Chondrocyte (in vitro differentiated cells): ENCODE results near the gene R3HDM4. TPM values are rescaled to one million over a fixed set of nuclear protein-coding genes. Genes with fewer than 3 reads are reported as not detected.

Experiments
- DNase-seq: peaks from one replicate; pipeline ENCODE4 v3.0.0; 2021; ENCODE audit warnings: mixed read lengths, low spot score
- H3K27ac Mint-ChIP-seq: one replicate; pipeline ENCODE4 v1.8.0; 2021; ENCODE audit warnings: mild to moderate bottlenecking, moderate library complexity, mixed read lengths; ENCODE audit not compliant: unreplicated experiment
- H3K27me3 Mint-ChIP-seq: 2 replicates; pipeline ENCODE4 v1.8.0; 2021; ENCODE audit warnings: low read depth, mixed read lengths
- H3K36me3 Mint-ChIP-seq: 2 replicates; pipeline ENCODE4 v1.8.0; 2021; ENCODE audit warnings: low read depth, mixed read lengths
- H3K4me1 Mint-ChIP-seq: 2 replicates; pipeline ENCODE4 v1.8.0; 2021; ENCODE audit warnings: low read depth, mild to moderate bottlenecking, mixed read lengths
- H3K4me3 Mint-ChIP-seq: one replicate; pipeline ENCODE4 v1.8.0; 2021; ENCODE audit warnings: mild to moderate bottlenecking, moderate library complexity, mixed read lengths; ENCODE audit not compliant: unreplicated experiment
- H3K9me3 Mint-ChIP-seq: 2 replicates; pipeline ENCODE4 v1.8.0; 2021; ENCODE audit warnings: low read depth, mixed read lengths
- total RNA-seq: library from RNA; stranded (reverse); gene quantifications from 3 replicates; pipeline ENCODE4 v1.2.1, GENCODE V29; 2021
- TF ChIP-seq, protein P1 (sequence below): fragments of 200-600 bp; sonication (generic); IDR thresholded peaks from 2 replicates; pipeline ENCODE4 v1.5.0; 2021; ENCODE audit warnings: antibody characterized with exemption, mild to moderate bottlenecking, moderate library complexity

R3HDM4 gene
- total RNA-seq, 1 donor from 2014 or later: 48.4 TPM

DNA sequence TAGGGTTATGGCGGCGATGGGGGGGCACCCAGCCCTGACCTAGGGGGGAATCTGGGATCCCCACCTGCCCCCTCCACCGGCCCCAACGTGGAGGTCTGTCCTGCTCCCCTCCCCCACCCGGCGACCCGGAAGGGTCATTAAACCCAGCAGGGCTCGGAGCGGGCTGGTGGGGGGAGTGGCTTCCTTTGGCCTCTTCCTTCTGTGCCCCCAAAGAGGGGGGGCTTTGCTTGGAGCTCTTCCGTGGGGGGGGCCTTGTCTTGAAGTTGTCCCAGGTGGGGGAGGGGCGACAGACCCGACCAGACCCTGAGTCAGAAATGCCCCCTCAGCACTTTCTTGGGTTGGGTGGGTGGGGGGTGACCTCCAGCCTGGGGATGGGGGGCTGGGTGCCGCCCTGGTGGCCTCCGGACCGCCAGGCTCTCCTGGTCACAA lies 14.3 kb upstream of the R3HDM4 start:
- no peak for DNase-seq
- H3K9me3 Mint-ChIP-seq: no peaks in the 10 kb centered on the region
- TF ChIP-seq, protein P1, sequence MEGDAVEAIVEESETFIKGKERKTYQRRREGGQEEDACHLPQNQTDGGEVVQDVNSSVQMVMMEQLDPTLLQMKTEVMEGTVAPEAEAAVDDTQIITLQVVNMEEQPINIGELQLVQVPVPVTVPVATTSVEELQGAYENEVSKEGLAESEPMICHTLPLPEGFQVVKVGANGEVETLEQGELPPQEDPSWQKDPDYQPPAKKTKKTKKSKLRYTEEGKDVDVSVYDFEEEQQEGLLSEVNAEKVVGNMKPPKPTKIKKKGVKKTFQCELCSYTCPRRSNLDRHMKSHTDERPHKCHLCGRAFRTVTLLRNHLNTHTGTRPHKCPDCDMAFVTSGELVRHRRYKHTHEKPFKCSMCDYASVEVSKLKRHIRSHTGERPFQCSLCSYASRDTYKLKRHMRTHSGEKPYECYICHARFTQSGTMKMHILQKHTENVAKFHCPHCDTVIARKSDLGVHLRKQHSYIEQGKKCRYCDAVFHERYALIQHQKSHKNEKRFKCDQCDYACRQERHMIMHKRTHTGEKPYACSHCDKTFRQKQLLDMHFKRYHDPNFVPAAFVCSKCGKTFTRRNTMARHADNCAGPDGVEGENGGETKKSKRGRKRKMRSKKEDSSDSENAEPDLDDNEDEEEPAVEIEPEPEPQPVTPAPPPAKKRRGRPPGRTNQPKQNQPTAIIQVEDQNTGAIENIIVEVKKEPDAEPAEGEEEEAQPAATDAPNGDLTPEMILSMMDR: no peak
- H3K27ac Mint-ChIP-seq: no peak overlapping the region
- H3K4me3 Mint-ChIP-seq: peak overlapping the region; percentile 22
- peaks cover 3% of the 10 kb centered on the region for H3K4me1 Mint-ChIP-seq
- H3K27me3 Mint-ChIP-seq: no peaks in the 10 kb centered on the region
- H3K36me3 Mint-ChIP-seq: no peaks in the 10 kb centered on the region

DNA sequence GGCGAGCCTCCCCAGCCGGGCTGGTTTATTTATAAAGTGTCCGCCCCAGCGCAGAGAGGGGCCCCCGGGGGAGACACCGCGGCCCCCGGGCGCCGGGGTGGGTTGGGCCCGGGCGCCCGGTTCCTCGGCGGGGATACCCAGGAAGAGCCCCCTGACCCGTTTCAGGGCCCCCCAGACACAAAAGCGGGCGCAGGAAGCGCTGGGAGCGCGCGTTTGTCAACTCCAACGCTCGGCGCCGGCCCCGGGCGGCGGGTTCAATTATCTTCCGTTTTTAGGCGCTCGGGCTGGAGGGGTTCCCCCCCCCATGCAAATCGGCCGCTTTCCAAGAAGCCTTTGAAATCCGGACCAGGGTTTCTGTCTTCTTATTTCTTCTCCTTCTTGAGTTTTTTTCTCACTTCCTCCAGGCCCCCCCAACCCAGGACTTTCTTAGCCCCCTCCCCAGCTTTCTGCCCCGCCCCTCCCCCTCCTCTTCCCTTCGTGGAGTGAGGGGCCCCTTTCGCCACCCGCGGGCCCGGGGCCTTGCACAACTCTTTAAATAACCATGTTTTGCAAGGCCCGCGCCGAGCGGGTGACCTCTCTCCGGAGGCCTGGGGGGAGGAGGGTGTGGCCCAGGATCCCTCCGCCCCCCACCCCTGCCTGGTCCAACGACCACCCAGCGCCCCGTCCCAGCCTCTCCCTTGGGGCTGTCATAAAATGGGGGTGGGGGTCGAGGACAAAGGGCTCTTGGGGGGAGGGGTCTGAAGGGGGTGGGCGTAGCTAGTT lies 13.8 kb upstream of the R3HDM4 start:
- H3K27ac Mint-ChIP-seq: no peak overlapping the region
- no peak for DNase-seq

DNA sequence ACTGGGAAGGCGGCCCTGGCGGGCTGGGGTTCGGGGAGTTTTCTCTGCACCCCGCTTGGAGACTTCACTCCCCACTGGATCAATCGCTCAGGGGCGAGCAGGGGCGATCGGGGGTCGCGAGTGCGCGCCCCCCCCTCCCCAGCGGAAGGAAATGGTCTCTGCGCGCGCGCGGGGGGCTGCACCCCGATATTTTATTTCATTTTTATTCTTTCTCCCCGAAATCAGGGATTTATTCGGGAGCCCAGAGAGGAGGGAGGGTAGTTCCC lies 13.2 kb upstream of the R3HDM4 start:
- peak overlapping the region; percentile 71 for H3K4me3 Mint-ChIP-seq
- TF ChIP-seq, protein P1: no peak
- H3K4me1 Mint-ChIP-seq: peaks cover 7% of the 10 kb centered on the region
- H3K27ac Mint-ChIP-seq: no peak overlapping the region
- no peaks in the 10 kb centered on the region for H3K9me3 Mint-ChIP-seq
- H3K27me3 Mint-ChIP-seq: peaks cover 2% of the 10 kb centered on the region
- no peak for DNase-seq
- no peaks in the 10 kb centered on the region for H3K36me3 Mint-ChIP-seq

More for the DNA sequence above, 13.8 kb upstream of the R3HDM4 start:
- Mint-ChIP-seq H3K4me3 (peak overlapping the region; percentile 71), H3K4me1 (peaks cover 3% of the 10 kb centered on the region), H3K27me3 (no peaks in the 10 kb centered on the region), H3K9me3 (no peaks in the 10 kb centered on the region), H3K36me3 (no peaks in the 10 kb centered on the region)
- TF ChIP-seq, protein P1: no peak

DNA sequence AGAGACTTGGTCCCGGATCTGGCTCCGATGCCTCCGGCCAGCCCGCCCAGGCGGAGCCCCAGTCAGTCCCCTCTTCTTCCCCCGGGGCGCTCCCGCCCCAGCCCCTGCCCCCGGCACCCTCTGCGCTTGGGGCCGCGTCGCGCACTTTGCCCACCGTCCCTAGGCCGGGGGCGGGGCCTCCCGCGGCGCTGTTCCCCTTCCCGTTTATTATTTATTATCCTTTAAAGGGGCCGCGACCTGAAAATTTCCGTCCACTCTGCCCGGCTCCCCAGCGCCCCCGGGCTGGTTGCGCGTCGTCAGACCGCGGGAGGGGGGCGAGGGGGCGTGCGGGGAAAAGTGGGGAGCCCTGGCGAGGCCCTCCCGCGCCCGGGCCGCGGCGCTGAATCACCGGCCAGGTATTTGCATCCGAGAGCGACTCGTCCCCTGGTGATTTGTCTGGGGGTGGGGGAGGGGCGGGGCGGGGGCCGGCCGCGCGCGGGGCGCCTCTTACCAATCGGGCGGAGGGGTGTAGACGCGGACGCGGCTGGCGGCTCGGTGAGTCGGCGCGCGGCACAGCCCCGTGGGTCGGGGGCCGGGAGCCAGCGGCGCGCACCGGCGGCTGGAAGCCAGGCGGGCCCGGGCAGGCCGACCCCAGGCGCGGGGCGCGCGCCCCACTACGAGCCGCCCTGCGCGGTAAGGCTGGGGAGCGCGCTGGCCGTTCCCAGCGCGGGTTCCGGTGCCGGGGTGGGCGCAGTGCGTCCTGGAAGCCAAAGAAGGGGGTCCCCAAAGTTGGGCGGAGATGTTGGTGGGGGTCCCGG lies 12.7 kb upstream of the R3HDM4 start, which contains the start of gene ARID3A:
Gene ARID3A (plus strand): TSS at position 510 of the 797 bp plus-strand sequence. CDS start 3,494 bp downstream, outside the sequence.
- TF ChIP-seq, protein P1: no peak
- no peak within 1 kb of the TSS for H3K27ac Mint-ChIP-seq
- peak within 1 kb of the TSS; percentile 71 for H3K4me3 Mint-ChIP-seq
- H3K9me3 Mint-ChIP-seq: no peaks in the 10 kb centered on the region
- peaks cover 8% of the 10 kb centered on the region for H3K4me1 Mint-ChIP-seq
- DNase-seq: peak; percentile 88
- H3K36me3 Mint-ChIP-seq: no peaks in the 10 kb centered on the region
- H3K27me3 Mint-ChIP-seq: peaks cover 2% of the 10 kb centered on the region

DNA sequence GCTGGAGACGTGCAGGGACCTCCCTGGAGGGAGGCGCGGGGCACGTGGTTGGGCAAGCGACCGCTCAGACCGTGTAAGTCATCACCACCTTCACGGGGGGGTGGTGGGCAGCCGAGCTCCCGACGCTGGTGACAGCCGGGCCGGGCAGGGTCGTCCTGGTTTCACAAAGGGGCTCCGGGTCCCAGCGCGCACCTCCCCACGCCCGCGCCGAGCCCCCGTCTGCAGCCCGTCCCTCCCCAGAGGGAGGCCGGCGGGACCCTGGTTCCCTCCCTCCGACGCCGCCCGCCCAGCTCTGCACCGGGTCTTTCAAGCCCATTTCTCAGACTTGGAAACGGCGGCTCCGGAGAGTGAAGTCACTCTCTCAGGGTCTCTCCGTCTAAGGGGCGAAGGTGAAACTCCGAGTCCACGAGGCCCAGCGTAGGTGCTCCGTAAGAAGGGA lies 12.1 kb upstream of the R3HDM4 start:
- Mint-ChIP-seq H3K4me1 (peaks cover 8% of the 10 kb centered on the region), H3K9me3 (no peaks in the 10 kb centered on the region)
- TF ChIP-seq, protein P1: no peak

More for the DNA sequence above, 12.1 kb upstream of the R3HDM4 start:
- Mint-ChIP-seq H3K4me3 (peak overlapping the region; percentile 68), H3K27me3 (peaks cover 4% of the 10 kb centered on the region), H3K27ac (no peak overlapping the region), H3K36me3 (no peaks in the 10 kb centered on the region)
- peak; percentile 82 for DNase-seq
